GM21723 (cell line): Measurements from ENCODE around the gene HOXA10.

Experiments
- ATAC-seq: cut with Tn5 transposase; IDR thresholded peaks from one replicate; pipeline ENCODE4 v1.9.1; 2021; ENCODE audit warnings: mild to moderate bottlenecking, moderate library complexity; ENCODE audit not compliant: unreplicated experiment

HOXA10 gene

DNA sequence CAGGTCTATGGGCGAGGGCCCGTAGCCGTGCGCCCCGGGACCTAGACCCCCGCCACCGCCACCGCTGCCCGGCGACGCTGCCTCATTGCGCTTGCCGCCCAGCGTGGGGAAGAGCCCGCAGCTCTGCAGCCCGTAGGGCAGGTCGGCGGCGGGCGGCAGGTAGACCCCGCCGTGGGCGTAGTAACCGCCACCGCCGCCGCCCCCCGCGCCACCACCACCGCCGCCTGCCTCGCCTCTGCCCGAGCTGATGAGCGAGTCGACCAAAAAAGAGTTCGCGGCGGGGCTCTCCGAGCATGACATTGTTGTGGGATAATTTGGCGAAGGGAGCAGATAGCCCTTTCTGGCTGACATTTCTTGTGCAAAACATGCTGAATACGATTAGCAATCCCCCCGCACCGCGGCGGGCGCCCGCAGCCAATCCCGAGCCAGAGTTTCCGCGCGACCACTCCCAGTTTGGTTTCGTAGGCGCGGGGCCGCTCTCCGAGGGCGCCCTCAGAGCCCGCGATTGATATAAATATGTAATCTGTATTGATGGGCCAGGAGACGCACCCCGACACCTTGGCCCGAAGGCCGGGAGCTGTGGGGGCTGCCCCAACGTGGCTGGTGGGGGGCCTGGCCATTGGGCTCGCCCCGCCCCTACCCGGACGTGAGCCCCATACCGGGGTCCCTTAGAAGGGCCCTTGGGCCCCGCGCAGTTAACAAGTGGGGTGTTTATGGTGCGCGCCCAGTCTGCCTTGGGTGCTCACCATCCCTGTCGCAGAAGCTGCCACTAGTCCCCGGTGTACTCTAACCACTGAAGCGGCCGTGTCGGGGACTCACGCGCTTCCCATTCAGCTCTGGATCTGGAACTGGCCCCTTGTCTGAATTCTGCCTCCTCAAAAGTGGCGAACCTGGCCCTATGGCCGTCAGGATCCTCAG lies at the start of gene HOXA10:
Gene HOXA10, minus strand, starts transcription at position 365 of the 918 bp plus-strand sequence. Its CDS starts 14 bp downstream, at position 351.
- no peak for ATAC-seq

DNA sequence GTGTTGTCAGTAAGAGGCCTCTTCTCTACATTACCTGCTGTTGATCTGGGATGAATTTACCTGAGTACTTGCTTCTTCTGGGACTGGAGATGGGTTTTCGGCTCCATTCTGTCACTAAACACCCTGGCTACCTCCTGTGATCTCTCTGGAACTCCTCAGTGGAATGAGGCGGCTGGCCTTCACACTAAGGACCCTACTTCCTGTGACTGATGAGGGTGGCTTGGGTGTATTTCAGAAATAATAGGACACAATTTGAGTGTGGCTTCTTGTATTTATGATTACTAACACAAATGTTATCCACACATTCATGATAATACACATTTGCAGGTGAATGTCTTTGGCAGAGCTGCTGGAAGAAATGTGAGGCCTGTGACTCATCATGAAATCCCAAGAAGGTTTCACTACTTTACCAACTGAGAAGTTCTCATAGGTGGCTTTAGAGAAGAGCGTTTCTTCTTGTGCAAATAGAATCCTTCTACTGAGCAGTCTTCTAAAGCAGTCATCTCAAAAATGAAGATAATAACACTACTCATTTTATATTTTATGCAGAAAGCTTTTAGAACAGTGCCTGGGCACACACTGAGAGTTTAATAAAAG lies 47.2 kb upstream of the HOXA10 start:
- no peak for ATAC-seq

GRCh38 chr7:27220440-27220955 lies 46.4 kb upstream of the HOXA10 start:
- no peak for ATAC-seq

DNA sequence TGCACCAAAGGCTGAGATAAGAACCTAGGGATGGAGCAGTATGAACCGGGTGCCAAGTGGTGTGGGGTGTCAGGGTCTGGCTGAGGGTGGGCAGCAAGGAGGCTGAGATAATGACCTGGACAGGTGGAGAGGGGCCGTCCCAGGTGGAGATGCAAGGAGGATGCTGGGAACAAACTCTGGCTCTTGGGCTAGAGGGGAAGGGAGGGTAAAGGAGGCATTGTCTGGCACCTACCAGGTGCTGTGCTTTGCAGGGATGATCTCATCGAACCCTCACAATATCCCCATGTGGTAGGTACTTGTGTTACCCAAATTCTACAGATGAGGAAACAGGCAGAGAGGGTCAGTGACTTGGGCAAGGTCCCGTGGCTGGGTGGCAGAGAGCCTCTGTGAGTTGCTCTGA lies 45.7 kb upstream of the HOXA10 start:
- ATAC-seq: no peak

DNA sequence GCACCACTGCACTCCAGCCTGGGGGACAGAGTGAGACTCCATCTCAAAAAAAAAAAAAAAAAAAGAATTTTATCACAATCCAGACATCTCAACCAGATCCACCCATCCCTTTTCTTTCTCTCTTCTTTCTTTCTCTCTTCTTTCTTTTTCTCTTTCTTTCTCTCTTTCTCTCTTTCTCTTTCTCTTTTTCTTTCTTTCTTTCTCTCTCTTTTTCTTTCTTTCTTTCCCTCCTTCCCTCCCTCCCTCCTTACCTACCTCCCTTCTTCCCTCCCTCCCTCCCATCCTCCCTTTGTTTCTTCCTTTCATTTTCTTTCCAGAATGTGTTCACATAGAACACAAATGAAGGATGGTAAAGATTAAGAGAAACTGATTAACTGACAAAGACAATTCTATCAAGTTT lies 43.8 kb upstream of the HOXA10 start:
- no peak for ATAC-seq

DNA sequence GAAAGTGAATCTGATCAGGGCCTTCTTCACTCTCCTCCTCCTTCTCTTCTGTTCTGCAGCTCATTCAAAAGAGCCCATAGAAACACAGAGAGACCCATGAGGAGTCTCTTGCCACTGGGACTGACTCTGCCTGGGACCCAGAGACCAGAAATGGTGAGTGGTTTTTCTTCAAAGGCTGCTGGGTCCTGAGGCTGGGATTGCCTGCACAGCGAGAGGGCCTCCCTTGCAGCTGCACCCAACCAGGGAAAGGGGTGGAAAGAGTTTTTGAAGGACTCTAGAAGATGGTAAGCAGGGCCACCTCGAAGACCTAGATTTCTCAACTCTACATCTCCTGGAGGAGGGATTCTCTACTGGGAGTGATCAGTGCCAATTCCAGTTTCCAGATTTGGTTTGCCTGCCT lies 41.2 kb upstream of the HOXA10 start:
- ATAC-seq: no peak

DNA sequence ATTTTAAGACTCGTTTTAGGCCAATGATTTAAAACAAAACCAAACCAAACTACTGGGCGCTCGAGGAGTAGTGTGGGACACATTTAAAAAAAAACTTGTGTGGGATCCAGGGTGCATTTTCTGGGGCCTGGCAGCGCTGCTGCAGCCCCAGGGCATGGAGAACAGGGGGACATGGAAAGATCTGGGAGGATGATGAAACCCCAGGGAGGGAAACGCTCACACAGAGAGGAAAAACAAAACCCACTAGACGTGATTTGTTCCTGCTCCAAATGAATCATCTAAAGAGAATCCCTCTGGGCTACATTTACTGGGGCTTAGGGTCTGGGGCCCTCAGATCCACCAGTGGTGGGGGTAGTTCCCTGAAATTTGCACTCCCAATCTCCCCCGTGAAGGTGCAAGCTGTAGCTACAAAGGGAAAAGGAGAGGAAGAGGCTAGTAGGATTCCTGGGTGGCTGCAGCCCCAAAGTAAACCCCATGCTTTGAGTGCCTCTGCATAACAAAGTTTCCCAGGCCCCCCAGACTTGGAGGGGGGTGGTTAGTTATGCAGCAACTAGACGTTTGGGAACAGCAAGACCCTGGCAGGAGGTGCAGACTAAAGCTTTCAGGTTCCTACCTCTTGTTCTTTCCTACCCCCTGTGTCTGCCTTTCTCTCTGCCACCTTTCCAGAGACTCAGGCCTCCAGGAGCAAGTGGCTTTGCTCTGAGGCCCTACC lies 40.3 kb upstream of the HOXA10 start:
- ATAC-seq: no peak

DNA sequence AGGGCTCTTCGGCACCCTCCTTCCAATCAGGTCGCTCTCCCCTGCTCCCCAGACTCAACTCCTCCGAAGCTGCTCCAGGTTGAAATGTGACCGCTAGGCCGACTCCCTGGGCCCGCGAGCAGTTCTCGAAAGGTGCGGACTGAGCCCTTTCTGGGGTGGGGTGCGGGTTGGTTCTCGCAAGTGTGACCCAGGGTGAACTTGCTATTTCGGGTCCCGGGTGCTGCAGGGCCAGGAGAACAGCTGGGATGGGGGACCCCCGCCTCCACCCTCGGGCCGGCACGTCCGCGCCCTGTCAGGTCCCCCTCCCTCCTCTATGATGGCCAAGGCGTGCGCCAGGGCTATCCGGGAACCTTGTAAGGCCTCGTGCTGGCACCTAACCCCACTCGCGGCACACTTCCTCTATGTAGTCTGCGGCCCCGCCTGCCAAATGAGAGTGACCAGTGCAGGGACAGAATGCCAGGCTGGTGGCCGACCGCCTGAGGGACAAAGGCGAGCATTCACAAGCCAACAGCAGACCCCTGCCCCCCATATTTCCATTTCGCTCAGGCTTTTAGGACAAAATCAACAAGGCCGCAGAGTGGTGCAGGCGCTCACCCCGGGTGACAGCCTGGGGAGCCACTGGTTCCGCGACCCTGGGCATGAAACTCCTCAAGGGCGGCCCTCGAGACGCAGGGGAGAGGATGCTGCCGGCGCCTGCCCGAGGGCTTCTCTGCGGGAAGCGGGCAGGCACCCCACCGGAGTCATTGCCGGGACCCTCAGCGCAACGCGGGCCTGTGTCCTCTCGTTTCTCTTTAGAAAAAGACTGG lies 39.5 kb upstream of the HOXA10 start:
- ATAC-seq: no peak

DNA sequence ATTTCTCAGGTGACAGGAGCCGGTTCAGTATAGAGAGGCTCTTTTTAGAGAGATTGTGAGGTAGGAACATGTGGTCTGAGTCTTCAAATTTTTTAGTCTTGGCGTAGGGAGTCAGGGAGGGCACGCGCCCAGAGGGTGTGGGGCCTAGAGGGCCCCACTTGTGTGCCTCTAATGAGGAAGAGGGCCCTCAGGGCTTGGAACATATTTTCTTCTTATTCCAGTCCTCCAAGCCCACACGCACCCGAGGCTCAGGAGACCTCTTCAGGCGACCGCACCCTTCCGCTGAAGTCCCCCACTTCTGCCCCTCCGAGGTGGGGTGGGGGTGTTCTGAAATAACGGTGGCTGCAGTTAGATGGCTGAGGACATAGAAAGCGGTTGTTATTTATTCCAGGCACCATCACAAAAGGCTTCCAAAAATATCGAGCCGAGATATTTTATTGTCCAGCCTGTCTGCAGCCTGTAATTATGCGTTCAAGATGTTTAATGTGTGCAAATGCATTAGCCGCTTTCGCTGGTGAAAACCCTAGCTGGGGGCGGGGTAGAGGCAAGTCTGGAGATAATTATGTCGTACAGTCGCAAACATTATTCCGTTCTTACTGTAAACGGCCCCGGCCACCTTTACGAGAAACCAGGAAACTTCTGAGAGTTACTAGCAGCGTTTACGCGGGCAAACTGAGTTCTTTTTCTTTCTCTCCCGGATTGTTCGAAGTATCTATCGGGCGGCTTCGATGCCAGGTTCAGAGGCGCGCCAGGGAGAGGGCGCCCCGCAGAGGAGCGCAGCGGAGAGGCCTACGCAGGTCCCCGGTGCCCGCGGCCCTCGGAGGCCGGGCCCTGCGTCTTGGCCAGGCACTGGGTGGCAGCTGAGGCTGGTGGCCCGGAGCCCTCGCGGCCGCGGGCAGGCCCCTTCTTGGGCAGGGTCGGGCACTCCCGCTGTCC lies 38.6 kb upstream of the HOXA10 start:
- ATAC-seq: no peak

DNA sequence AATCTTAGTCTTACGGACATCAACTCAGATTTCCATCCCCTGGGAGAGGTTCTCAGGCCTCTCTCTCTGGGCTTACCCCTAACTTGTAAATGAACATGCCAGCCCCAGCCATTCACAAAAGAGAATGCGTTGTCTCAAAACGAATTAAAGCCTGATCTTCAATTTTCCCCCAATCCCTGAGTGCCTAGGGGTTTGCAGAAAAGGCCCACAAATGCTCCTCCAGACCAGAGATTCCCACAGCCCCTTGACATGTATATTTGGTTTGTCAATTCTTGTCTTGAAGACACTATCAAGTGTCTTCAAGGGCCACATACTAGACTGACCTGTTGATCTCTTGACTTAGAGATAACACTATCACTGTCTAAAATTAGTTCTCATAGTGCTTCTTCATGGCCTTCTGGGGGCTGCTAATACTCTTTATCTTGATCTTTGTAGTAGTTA lies 37.7 kb upstream of the HOXA10 start:
- no peak for ATAC-seq

- no peak for ATAC-seq
These were observed 36.9 kb upstream of the HOXA10 start for GRCh38 chr7:27211084-27211446.

DNA sequence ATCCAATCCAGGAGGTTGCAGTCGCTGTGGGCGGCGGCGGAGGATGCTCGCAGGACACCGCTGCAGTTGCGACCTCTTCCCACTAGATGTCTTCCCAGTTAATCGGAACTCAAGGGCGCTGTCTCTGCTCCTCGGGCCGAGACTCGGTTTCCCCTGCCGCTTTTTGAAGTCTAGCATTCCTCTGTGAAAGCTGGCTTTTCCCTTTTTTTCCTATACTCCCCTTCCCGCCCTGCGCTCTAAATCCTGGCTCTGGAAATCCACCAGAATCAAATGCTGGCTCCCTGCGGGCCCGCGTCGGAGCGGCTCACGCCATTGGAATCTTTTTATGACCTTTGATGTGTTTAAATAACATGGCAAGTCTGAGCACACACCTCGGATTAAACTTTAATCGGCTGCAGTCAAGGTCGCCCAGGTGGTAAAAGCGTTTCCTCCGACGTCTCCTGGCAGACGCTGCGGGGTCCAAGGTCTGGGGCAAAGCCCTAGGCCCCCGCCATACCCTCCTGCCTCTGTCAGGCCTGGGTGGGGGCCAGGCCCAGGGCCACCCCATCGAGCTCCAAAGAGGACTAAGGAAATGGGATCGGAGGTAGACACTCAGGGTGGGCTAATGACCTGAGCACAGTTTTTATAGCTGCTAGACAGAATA lies 36.4 kb upstream of the HOXA10 start:
- peak; percentile 65 for ATAC-seq

DNA sequence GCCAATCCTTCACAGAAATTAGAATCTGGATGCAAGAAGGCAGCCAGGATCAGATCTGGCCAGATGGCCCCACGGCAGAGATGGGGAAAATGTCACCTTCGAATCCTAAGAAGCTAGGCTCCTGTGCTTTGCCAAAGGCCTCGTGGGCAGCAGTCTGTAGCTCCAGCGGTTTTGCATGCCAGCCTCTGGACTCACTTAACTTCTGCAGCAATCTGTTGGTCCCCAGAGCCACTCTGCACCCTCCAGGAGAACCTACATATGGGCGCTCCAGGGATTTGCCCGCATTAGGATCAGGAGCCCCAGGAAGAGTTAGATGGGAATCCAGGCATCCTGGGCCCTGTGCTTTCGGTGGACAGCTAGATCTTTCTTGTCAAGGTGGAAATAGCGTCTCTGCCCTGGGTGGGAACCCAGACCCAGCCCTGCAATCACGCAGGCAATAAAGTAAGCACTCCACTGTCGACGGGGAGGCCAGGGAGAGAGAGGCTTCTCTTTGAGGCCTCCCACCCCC lies 35.9 kb upstream of the HOXA10 start:
- ATAC-seq: no peak

- ATAC-seq: no peak
These were observed 34.9 kb upstream of the HOXA10 start for GRCh38 chr7:27208998-27209397.

DNA sequence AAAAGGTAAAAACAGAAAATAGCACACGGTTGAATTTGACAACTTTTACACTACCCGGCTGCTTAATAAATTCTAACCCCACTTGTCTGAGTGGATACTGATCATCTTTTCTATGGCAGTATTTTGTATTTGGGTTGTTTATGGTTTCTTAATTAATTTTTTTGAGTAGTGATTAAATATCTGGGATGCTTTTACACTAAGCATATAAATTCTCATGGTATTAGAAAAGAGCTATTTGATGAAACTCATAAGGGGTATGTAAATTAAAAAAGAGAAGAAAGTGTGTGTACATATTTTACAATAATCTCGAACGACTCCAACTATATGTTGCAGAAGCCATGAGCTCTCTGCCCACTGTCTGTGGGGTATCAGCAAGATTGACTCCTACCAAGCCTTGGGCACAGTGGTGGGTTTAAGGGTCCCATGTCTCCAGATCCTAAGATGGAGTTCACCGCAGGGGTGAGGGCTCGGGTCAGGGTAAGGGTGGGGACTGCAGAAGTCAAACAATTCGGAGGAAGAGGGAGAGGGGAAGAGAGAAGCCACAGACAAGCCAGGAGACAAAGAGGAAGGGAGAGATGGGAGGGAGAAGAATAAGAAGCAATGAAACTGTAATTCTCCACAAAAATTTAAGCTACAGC lies 33.3 kb upstream of the HOXA10 start:
- ATAC-seq: no peak

GRCh38 chr7:27205325-27206280 lies 31.5 kb upstream of the HOXA10 start:
- no peak for ATAC-seq

DNA sequence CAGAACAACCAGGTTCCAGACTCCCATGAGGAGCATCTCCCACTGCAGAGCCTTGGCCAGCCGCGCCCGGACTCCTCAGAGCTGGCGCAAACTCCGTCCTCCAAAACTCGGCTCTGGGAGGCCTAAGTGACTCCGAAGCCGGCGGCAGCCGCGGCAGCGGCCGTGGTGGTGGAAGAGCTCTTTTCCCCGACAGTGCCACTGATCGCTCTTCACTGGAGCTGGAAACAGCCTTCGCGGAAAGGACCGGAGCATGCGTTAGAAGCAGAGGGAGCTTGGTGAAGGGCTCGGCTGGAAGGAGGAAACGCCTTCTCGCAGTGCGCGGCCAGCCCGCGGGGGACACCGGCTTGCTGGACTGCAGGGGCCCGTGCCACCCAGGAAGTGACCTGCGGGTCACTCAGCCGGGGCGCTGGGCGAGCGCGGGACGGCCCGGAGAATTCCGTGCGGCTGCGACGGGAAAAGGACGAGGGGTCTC lies 30.8 kb upstream of the HOXA10 start:
- ATAC-seq: no peak
